Activated CD8-positive, alpha-beta T cell treated with anti-CD3 and anti-CD28 coated beads, Interleukin-2, amount 10 ng/mL, durations not matched to agents 7 days and 5 days (primary cell): ENCODE results near the gene HHAT. TPM values are rescaled to one million over a fixed set of nuclear protein-coding genes. Genes with fewer than 3 reads are reported as not detected.

Experiments used
- ATAC-seq: fragments of 150-1000 bp; cut with Tn5 transposase; one replicate; pipeline ENCODE4 v1.10.0; 2021; ENCODE audit warnings: moderate library complexity
- CTCF ChIA-PET: fragments of 350-600 bp; sonication (Branson Sonifier 250); formaldehyde crosslinking; loops from one replicate; lab custom pipeline; 2021; ENCODE audit warnings: antibody characterized with exemption; lab: Charles Lee
- POLR2A ChIA-PET: fragments of 350-600 bp; sonication (Branson Sonifier 250); formaldehyde crosslinking; loops from one replicate; lab custom pipeline; 2021; ENCODE audit warnings: antibody characterized with exemption; lab: Charles Lee
- DNase-seq: peaks from one replicate; pipeline ENCODE4 v3.0.0-alpha.2; 2020
- H3K27ac Mint-ChIP-seq: one replicate; pipeline ENCODE4 v1.8.0; 2021; ENCODE audit warnings: mild to moderate bottlenecking, mixed read lengths
- H3K27me3 Mint-ChIP-seq: one replicate; pipeline ENCODE4 v1.8.0; 2021; ENCODE audit warnings: low read depth, mixed read lengths
- H3K36me3 Mint-ChIP-seq: one replicate; pipeline ENCODE4 v1.8.0; 2021; ENCODE audit warnings: low read depth, mixed read lengths
- H3K4me1 Mint-ChIP-seq: one replicate; pipeline ENCODE4 v1.8.0; 2021; ENCODE audit warnings: low read depth, mixed read lengths
- H3K4me3 Mint-ChIP-seq: one replicate; pipeline ENCODE4 v1.8.0; 2021; ENCODE audit warnings: mild to moderate bottlenecking, mixed read lengths
- H3K9me3 Mint-ChIP-seq: one replicate; pipeline ENCODE4 v1.8.0; 2022; ENCODE audit warnings: mixed read lengths; ENCODE audit not compliant: insufficient read depth
- total RNA-seq, 2 experiments: library from RNA; stranded (reverse); gene quantifications; one replicate each; pipeline ENCODE4 v1.2.3, GENCODE V29; 2021

HHAT gene
- total RNA-seq, 2 experiments from 2014 or later, result 0.71 to 0.94 TPM

DNA sequence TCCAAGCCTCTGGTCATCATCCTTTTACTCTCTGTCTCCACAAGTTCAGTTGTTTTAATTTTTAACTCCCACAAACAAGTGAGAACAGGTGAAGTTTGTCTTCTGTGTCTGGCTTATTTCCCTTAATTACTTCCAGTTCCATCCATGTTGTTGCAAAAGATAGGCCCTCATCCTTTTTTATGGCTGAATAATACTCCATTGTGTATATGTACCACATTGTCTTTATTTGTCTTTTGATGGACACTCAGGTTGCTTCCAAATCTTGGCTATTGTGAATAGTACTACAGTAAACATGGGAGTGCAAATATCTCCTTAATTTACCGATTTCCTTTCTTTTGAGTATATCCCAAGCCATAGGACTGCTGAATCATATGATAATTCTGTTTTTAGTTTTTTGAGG, 262.5 kb downstream of the HHAT start:
- Mint-ChIP-seq H3K36me3 (no peaks in the 10 kb centered on the region), H3K9me3 (no peaks in the 10 kb centered on the region), H3K4me1 (no peaks in the 10 kb centered on the region), H3K27ac (no peak overlapping the region), H3K4me3 (no peak overlapping the region), H3K27me3 (no peaks in the 10 kb centered on the region)
- POLR2A ChIA-PET, result no interaction called here
- CTCF ChIA-PET, result no interaction called here
- DNase-seq, result no peak
- no peak for ATAC-seq

DNA sequence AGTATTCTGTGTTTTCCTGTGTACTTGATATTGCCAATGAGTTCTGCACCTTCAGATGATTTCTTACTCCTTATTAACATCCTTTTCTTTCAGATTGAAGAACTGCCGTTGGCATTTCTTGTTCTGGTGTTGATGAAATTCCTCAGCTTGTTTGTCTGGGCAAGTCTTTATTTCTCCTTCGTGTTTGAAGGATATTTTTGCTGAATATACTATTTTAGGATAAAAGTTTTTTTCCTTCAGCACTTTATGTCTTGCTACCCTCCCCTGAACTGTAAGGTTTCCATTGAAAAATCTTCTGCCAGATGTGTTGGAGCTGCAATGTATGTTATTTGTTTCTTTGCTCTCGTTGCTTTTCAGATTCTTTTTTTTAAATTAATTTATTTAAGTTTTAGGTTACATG, 265.9 kb downstream of the HHAT start:
- H3K27ac Mint-ChIP-seq, result no peak overlapping the region
- H3K4me3 Mint-ChIP-seq, result no peak overlapping the region
- ATAC-seq, result no peak
- ChIA-PET CTCF (no interaction called here), POLR2A (no interaction called here)
- no peaks in the 10 kb centered on the region for H3K27me3 Mint-ChIP-seq
- no peaks in the 10 kb centered on the region for H3K36me3 Mint-ChIP-seq
- no peaks in the 10 kb centered on the region for H3K4me1 Mint-ChIP-seq
- no peak for DNase-seq
- H3K9me3 Mint-ChIP-seq, result no peaks in the 10 kb centered on the region

- H3K27ac Mint-ChIP-seq, result no peak overlapping the region
- H3K4me3 Mint-ChIP-seq, result no peak overlapping the region
- no peaks in the 10 kb centered on the region for H3K4me1 Mint-ChIP-seq
- CTCF ChIA-PET, result no interaction called here
- DNase-seq (no peak), ATAC-seq (no peak)
- H3K27me3 Mint-ChIP-seq, result no peaks in the 10 kb centered on the region
- H3K9me3 Mint-ChIP-seq, result no peaks in the 10 kb centered on the region
- no peaks in the 10 kb centered on the region for H3K36me3 Mint-ChIP-seq
- POLR2A ChIA-PET, result no interaction called here
Observed at GRCh38 chr1:210596641-210597040, 267.9 kb downstream of the HHAT start.

GRCh38 chr1:210597555-210598134, 268.9 kb downstream of the HHAT start:
- no peak for ATAC-seq
- no peaks in the 10 kb centered on the region for H3K36me3 Mint-ChIP-seq
- no peak for DNase-seq
- H3K27ac Mint-ChIP-seq, result no peak overlapping the region
- no peaks in the 10 kb centered on the region for H3K9me3 Mint-ChIP-seq
- H3K4me3 Mint-ChIP-seq, result no peak overlapping the region
- POLR2A ChIA-PET, result no interaction called here
- H3K4me1 Mint-ChIP-seq, result no peaks in the 10 kb centered on the region
- no peaks in the 10 kb centered on the region for H3K27me3 Mint-ChIP-seq
- CTCF ChIA-PET, result no interaction called here

DNA sequence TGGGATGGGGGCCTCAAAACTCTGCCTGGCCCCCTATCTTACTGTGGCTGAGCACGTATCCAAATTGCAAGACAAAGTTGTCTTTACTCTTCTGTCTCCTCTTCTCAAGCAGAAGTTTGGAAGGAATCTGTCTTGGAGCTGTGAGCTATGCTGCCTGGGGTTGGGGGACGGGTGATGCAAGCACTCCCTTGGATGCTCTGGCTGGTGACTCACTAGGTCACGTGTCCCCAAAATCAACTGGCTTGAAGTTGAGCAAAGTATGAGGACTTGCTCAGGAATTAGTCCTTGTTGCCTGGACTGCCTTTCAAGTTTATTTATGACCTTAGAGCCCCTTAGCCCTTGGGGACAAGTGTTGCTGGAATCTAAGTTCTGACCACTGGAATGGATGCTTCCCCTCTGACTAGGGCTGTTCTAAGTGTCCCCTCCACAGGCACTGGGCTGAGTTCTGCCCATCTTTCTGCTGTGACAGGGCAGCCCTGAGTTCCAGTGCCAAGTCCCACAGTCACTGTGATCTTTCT, 269.5 kb downstream of the HHAT start:
- no peaks in the 10 kb centered on the region for H3K4me1 Mint-ChIP-seq

DNA sequence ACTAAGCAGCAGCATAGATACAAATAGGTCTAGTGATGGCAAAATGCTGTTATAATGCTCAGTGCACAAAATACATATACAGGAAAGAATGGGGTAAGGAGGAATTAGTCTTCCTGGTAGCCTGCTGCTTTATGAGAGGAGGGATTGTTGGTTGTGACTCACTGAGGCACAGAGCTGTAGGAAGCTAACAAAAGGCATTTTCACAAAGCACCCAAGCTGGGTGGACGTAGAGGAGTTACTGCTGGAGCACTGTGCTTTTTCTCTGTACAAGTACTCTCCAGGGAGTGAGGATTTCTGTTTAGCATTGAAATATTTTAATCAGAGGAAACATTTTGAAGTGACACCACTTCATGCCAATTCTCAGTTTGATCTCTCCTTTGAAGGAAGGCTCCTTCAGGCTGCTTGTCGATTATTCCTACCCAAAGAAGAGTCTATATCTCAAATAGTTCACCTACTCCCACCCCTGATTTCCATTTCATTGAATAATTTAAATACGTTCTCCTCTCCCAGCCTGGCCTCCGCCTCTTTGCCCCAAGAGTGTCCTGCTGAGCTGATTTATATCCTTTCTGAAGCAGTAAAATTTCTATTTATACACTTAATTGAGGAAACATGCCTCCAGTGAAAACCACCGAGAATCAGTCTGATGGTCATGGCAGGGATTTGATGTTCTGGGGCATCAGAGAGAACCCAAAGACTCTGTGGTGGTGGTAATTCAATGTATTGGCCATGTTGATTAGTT, 271.9 kb downstream of the HHAT start:
- CTCF ChIA-PET, result no interaction called here
- H3K4me3 Mint-ChIP-seq, result no peak overlapping the region

More for the DNA sequence above, 269.5 kb downstream of the HHAT start:
- DNase-seq (no peak), ATAC-seq (no peak)
- H3K4me3 Mint-ChIP-seq, result no peak overlapping the region
- no peaks in the 10 kb centered on the region for H3K36me3 Mint-ChIP-seq
- H3K9me3 Mint-ChIP-seq, result no peaks in the 10 kb centered on the region
- no peak overlapping the region for H3K27ac Mint-ChIP-seq
- ChIA-PET POLR2A (no interaction called here), CTCF (no interaction called here)
- H3K27me3 Mint-ChIP-seq, result no peaks in the 10 kb centered on the region

DNA sequence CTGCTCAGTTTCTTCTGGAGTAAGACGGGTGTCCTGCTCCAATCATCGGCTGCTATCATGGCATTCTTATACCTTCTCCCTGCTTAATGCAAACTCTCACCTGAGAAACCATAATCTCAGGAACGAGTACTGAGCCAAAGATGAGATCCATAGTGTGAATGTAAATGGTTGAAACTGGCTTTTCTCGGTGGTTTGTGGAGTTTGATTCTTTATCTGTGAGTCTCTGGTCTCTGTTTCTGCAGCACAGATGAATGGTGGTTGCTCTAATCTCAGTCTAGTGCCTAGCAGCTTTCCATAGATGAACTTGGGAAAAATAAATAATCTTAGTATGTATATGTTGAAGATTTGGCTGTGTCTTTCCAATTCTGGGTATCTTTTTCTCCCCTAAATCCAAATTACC, 274.4 kb downstream of the HHAT start:
- H3K4me1 Mint-ChIP-seq, result no peaks in the 10 kb centered on the region
- no peak overlapping the region for H3K27ac Mint-ChIP-seq
- no peak for DNase-seq
- peaks cover 3% of the 10 kb centered on the region for H3K27me3 Mint-ChIP-seq
- no peak for ATAC-seq
- H3K4me3 Mint-ChIP-seq, result no peak overlapping the region
- H3K36me3 Mint-ChIP-seq, result no peaks in the 10 kb centered on the region
- POLR2A ChIA-PET, result no interaction called here
- H3K9me3 Mint-ChIP-seq, result no peaks in the 10 kb centered on the region
- CTCF ChIA-PET, result no interaction called here

More for the DNA sequence above, 271.9 kb downstream of the HHAT start:
- no peaks in the 10 kb centered on the region for H3K36me3 Mint-ChIP-seq
- DNase-seq (no peak), ATAC-seq (no peak)
- no peaks in the 10 kb centered on the region for H3K27me3 Mint-ChIP-seq
- H3K4me1 Mint-ChIP-seq, result no peaks in the 10 kb centered on the region
- H3K27ac Mint-ChIP-seq, result no peak overlapping the region
- POLR2A ChIA-PET, result no interaction called here
- no peaks in the 10 kb centered on the region for H3K9me3 Mint-ChIP-seq

DNA sequence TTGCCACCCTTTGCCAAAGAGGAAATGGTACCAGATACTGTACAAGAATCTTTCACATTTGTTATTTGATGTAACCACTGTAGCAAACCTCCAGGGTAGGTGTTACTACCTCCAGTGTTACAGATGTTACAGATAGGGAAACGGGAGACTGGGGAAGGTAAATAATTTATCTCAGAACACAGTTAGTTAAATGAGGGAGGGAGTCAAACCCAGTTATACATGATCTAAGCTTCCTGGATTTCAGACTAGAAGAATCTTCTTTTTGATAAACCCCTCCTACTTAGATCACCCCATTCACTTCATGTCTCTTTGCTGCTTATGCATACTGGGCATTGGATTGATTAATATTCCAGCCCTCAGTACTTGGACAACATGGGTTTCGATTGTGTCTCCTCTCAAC, 276.4 kb downstream of the HHAT start:
- H3K9me3 Mint-ChIP-seq, result no peaks in the 10 kb centered on the region
- no peaks in the 10 kb centered on the region for H3K36me3 Mint-ChIP-seq
- ChIA-PET POLR2A (no interaction called here), CTCF (interaction anchor here (0.7 kb wide), 1 partner anchor 351 kb away, joined by 3 read pairs; no protein-coding TSS in a partner anchor)
- H3K4me3 Mint-ChIP-seq, result no peak overlapping the region
- ATAC-seq (no peak), DNase-seq (no peak)
- no peaks in the 10 kb centered on the region for H3K4me1 Mint-ChIP-seq
- no peak overlapping the region for H3K27ac Mint-ChIP-seq
- peaks cover 5% of the 10 kb centered on the region for H3K27me3 Mint-ChIP-seq

DNA sequence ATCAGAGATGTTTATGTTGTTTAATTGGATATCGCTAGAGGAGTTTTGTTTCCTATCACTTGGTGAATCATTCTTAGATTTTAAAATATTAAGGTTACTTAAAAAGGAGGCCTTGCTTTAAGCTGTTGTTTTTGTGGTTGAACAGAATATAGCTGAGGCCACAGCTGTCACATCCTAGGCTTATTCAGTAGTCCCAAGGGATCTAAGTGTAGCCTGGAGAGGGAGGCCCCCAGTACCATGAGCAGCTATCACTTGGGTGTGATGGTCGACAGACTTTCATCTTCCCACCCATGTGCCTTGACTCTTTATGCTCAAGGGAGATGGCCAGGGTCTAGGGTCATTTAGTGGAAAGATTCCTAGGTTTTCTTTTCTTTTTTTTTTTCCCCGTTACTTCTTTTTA, 278.7 kb downstream of the HHAT start:
- no peaks in the 10 kb centered on the region for H3K9me3 Mint-ChIP-seq
- no peak overlapping the region for H3K27ac Mint-ChIP-seq
- DNase-seq, result no peak
- POLR2A ChIA-PET, result no interaction called here
- ATAC-seq, result no peak
- H3K27me3 Mint-ChIP-seq, result peaks cover 5% of the 10 kb centered on the region
- CTCF ChIA-PET, result no interaction called here
- H3K4me1 Mint-ChIP-seq, result no peaks in the 10 kb centered on the region
- H3K36me3 Mint-ChIP-seq, result no peaks in the 10 kb centered on the region
- no peak overlapping the region for H3K4me3 Mint-ChIP-seq

- CTCF ChIA-PET, result no interaction called here
- ATAC-seq (no peak), DNase-seq (no peak)
- H3K27ac Mint-ChIP-seq, result no peak overlapping the region
- no peaks in the 10 kb centered on the region for H3K36me3 Mint-ChIP-seq
- H3K4me3 Mint-ChIP-seq, result no peak overlapping the region
- H3K4me1 Mint-ChIP-seq, result no peaks in the 10 kb centered on the region
- H3K27me3 Mint-ChIP-seq, result peaks cover 5% of the 10 kb centered on the region
- POLR2A ChIA-PET, result no interaction called here
- no peaks in the 10 kb centered on the region for H3K9me3 Mint-ChIP-seq
Observed at GRCh38 chr1:210608767-210609166, 280.1 kb downstream of the HHAT start.

- Mint-ChIP-seq H3K27ac (no peak overlapping the region), H3K4me1 (no peaks in the 10 kb centered on the region), H3K36me3 (no peaks in the 10 kb centered on the region), H3K4me3 (no peak overlapping the region), H3K27me3 (no peaks in the 10 kb centered on the region), H3K9me3 (no peaks in the 10 kb centered on the region)
- no peak for ATAC-seq
- DNase-seq, result no peak
- POLR2A ChIA-PET, result no interaction called here
- CTCF ChIA-PET, result no interaction called here
Observed at GRCh38 chr1:210616356-210616755, 287.7 kb downstream of the HHAT start.

GRCh38 chr1:210617293-210617692, 288.6 kb downstream of the HHAT start:
- ATAC-seq (no peak), DNase-seq (no peak)
- ChIA-PET POLR2A (no interaction called here), CTCF (no interaction called here)
- no peak overlapping the region for H3K4me3 Mint-ChIP-seq
- H3K27ac Mint-ChIP-seq, result no peak overlapping the region
- H3K4me1 Mint-ChIP-seq, result no peaks in the 10 kb centered on the region
- no peaks in the 10 kb centered on the region for H3K27me3 Mint-ChIP-seq
- no peaks in the 10 kb centered on the region for H3K9me3 Mint-ChIP-seq
- H3K36me3 Mint-ChIP-seq, result no peaks in the 10 kb centered on the region
